Right renal pelvis (tissue), 4 donors: ENCODE results near the gene SLC16A2. TPM values are rescaled to one million over a fixed set of nuclear protein-coding genes. Genes with fewer than 3 reads are reported as not detected.
"Not testable (repeated sequence)": the region's sequence is repeated elsewhere in the genome, so short reads cannot be mapped to it uniquely, and the experiment has no call there.

Experiments
- DNase-seq, 4 donors: peaks; one replicate each; pipeline ENCODE4 v3.0.0-alpha.2; 2013; ENCODE audit warnings: low read depth in 4 of 4, low spot score in 3 of 4, missing footprints in 1 of 4
- polyA plus RNA-seq, 4 donors: library from polyadenylated mRNA; unstranded; fragments of 120-200 nt; gene quantifications; one replicate each; pipeline ENCODE4 v1.2.1, GENCODE V29; 2013; ENCODE audit not compliant: insufficient read length in 4 of 4

Gene SLC16A2
- polyA plus RNA-seq, 4 donors = 29.8 to 34.2 (median 32.6) TPM

GRCh38 chrX:74445099-74445498, 23.8 kb downstream of the SLC16A2 start:
- DNase-seq = no peak

DNA sequence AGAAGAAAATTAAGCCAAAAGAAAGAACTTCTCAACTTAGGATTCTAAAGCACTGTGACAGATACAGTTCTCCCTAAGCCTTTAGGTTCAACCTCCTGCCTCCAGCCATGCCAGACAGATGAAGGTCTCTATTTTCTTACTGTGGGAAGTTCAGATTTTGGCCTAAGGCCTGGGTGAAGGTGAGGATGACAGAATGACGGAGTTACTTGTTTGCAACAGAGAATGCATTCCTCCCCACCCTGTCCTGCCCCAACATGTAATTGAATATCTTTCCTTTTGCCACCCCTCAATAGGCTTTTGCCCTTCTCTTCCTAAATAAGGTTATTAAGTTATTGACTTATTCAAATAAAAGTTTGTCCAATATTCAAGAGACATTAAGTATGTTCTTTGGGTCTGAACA, 25.6 kb downstream of the SLC16A2 start:
- DNase-seq = no peak

DNA sequence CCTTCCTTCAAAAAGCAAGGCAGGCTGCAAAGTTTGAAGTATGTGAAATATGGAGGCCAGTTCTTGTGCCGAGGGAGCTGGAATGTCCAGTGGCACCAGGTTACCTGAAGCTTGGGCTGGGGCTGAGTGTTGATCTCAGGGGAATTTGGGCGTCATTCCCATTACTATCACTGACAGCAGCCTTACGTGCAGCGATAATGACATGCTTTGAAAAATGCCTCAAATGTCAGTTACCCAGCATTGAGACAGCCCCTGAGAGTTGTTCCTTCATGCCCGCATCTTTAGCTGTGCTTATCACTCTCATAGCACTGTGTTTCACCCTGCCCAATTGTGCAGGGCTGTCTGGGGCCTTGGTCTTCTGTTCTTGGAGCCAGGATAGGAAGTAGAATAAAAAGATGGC, 27.4 kb downstream of the SLC16A2 start:
- no peak for DNase-seq

DNA sequence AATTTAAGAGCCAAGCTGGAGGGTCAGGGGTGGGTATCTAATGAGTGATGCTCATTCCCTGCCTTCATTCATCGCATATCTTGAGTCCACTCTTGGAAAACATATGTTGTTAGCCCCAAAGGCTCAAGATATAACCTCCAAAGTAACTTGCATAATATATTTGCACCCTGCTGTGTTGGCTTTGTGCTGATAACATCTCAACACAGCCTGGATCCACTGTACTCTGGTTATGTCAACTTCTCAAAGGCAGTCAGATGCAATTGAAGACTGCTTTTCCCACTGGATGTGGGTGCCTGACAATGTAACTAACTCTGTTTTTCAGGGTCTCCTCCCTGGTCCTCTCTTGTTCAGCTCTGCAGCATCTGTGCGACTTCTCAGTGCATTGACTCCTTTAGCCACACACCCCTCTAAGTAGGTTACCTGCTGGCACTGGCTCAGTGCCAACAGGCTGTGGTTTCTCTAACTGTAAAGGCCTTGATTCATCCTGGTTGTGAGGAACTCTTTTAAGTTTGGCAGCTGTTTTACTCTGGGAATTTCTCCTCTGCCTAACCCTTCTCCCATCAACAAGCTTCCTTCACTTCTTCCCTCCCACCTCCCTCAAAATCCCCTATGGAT, 28.1 kb downstream of the SLC16A2 start:
- DNase-seq = no peak

DNA sequence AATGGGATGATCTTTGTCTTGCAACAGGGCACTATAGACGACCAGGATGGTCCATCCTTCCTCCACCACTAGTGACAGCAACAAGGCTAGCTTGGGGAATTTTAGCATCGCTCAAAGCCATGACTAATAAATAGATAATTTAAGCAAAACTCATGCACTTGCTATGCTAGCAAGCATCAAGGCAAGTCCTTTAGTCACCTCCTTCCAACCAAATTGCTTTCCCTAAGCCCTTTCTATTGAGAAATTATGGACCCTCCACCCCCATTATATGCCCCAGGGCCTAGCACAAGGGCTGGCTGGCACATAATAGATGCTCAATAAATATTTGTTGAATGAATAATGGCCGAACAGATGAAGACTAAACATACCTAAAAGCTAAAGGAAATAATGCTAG, 28.6 kb downstream of the SLC16A2 start:
- DNase-seq = no peak

GRCh38 chrX:74450803-74451449, 29.6 kb downstream of the SLC16A2 start:
- no peak for DNase-seq

GRCh38 chrX:74451450-74452198, 30.3 kb downstream of the SLC16A2 start:
- DNase-seq = no peak

- DNase-seq = no peak
Measured at GRCh38 chrX:74452199-74452481, 30.8 kb downstream of the SLC16A2 start.

- no peak for DNase-seq
Measured at GRCh38 chrX:74453178-74453577, 31.9 kb downstream of the SLC16A2 start.

GRCh38 chrX:74454233-74454632, 32.9 kb downstream of the SLC16A2 start:
- DNase-seq = not testable (repeated sequence)

- DNase-seq = peak in 1 of 4 donors; percentile 0
Measured at GRCh38 chrX:74458736-74459135, 37.4 kb downstream of the SLC16A2 start.

GRCh38 chrX:74461384-74461783, 40.1 kb downstream of the SLC16A2 start:
- DNase-seq = no peak

- no peak for DNase-seq
Measured at GRCh38 chrX:74464722-74465121, 43.4 kb downstream of the SLC16A2 start.

DNA sequence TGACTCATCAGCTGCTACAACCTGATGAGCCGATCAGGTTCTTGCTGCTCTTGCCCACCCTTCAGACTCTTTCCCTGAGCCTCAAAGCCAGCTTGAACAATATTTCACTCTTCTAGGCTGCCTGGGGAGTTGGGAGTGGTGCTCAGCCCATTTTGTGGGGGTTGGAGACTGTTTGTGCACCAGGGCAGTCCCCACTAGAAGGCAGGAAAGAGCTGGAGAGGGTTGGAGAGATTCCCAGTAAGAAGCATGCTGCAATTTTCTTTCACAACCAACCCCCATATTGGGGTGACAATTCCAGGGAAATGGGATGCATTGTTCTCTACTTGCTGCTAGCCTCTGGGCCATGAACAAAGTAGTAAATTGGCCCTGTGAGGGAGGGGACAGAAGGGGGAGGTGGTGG, 44.1 kb downstream of the SLC16A2 start:
- no peak for DNase-seq

DNA sequence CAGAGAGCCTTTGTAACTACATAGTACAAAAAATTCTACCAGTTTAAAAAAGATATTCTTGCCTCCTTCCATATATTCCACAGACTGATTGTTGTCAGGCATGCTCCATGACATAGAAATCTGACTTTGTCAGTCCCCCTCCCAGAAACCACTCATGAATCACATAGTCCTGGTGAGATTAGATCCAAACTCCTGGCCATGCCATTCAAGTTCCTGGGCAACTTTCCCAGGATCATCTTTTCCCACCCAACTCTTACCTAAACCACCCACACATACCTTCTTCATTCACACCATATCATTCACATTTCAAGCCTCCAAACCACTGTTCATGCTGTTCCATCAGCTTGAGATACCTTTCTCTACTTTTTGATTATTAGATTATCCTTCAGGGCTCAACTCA, 46.4 kb downstream of the SLC16A2 start:
- DNase-seq = no peak

GRCh38 chrX:74473116-74473515, 51.8 kb downstream of the SLC16A2 start:
- not testable (repeated sequence) for DNase-seq

GRCh38 chrX:74490247-74490646, 69.0 kb downstream of the SLC16A2 start:
- no peak for DNase-seq

DNA sequence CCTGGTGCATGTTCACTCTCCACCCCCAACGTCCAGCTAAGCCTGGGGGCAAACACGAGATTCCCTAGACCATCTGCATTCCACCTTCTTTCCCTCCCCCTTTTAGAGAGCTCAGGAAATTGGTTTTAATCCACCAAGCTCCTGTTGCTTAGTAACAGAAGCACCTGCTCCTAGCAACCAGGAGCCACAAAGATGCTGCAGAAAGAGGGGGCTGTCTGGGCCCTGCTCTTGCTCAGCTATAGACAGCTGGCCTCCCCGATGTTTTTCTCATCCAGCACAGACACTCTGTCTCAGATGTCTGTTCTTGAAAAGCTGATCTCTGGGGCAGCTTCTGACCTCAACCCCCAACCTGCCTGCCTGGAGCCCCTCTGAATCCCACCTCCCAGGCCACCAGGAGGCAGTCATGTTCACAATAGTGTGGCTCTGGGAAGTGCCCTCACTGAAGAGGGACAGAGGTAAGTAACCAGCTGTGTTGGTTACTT, 71.5 kb downstream of the SLC16A2 start:
- no peak for DNase-seq

GRCh38 chrX:74493806-74494205, 72.5 kb downstream of the SLC16A2 start:
- no peak for DNase-seq

GRCh38 chrX:74498924-74499323, 77.6 kb downstream of the SLC16A2 start:
- DNase-seq = no peak

GRCh38 chrX:74500067-74500466, 78.8 kb downstream of the SLC16A2 start:
- no peak for DNase-seq

- no peak for DNase-seq
Measured at GRCh38 chrX:74500555-74500954, 79.3 kb downstream of the SLC16A2 start.
